CD4-positive, alpha-beta T cell treated with Interleukin-21 for 1 hour (primary cell): ENCODE data around the gene CYP2J2.
"Not testable (repeated sequence)": the region's sequence is repeated elsewhere in the genome, so short reads cannot be mapped to it uniquely, and the experiment has no call there.

Source experiments
- DNase-seq: peaks from one replicate; pipeline ENCODE4 v3.0.0-alpha.2; 2020

The CYP2J2 gene

GRCh38 chr1:59917785-59918180 lies 8.8 kb downstream of the CYP2J2 start:
- no peak for DNase-seq

DNA sequence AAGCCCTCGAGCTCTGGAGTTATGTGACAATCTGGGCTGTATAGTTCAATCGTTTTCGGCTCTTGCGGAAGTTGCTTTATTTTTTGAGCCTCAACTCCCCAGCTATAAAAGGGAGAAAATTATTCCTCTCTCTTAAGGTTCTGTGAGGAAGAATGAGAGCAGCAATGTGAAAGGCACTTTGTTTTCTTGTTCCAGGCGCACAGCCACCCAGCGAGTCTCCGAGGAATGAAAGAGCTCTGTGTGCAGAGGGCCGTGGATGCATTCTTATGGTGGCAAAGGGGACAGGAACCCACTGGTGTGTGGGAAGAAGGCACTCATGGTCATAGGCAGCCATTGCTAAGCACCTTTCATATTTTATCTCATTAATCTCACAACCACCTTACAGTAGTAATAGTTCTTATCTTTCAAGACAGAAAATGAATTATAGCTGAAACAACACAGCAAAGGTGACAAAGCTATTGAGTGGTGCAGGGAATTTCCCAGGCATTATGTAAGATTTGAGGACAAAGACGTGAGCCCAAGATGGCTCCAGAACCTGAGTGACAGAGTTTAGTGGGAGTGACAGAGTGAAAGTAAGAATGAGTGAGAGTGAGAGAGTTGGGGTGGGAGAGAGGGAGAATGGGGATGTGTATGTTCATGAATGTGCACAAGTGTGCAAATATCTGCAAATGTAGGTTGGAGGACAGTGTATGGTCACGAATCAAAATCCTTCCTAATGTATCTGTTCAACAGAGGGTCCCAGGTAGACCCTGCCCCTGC lies 9.4 kb downstream of the CYP2J2 start:
- no peak for DNase-seq

DNA sequence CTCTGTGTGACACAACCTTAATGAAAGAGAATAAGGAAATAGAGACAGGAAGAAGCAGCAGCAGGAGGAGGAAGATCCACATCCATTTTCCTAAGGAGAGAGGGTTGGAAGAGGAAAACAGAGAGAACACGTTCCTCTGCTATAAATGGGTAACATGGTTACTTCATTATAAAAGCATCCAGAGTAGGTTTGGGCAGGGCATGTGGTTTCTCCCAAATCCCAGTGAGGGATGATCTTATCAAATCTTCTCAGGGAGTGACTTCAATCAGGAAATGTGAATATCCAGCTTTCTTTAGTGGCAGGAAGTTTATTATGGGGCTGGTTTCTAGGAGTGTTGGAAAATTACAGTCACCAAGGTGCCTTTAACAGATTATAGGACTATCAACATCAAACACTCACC lies 11.1 kb downstream of the CYP2J2 start:
- no peak for DNase-seq

DNA sequence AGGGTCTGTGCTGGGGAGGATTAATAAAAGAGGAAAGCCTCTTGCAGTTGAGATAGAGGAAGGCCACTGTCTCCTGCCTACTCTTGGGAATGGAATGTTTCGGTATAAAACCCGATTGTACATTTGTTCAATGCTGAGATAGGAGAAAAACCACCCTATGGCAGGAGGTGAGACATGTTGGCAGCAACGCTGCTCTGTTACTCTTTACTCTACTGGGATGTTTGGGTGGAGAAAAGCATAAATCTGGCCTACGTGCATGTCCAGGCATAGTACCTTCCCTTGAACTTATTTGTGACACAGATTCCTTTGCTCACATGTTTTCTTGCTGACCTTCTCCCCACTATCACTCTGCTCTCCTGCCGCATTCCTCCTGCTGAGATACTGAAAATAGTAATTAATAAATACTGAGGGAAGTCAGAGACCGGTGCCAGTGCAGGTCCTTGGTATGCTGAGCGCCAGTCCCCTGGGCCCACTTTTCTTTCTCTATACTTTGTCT lies 11.7 kb downstream of the CYP2J2 start:
- not testable (repeated sequence) for DNase-seq

DNA sequence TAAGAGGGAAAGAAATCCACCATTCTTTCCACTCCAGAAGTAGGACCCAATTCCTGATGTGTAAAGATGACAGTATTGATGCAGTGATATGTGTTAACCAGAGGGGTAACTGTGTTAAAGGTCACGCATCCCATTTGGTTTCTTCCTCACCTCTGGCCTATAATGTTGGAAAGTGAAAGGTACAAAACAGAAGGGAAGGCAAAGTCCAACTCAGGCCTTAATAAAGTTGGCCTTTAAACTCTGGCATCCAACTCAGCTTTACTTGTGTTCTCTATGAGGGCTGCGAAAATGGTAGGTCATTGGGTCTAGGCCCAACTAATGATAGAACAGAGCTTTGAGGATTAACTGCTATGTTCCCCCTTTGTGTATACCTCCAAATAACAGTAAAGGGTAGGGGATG lies 17.9 kb downstream of the CYP2J2 start:
- DNase-seq: no peak

DNA sequence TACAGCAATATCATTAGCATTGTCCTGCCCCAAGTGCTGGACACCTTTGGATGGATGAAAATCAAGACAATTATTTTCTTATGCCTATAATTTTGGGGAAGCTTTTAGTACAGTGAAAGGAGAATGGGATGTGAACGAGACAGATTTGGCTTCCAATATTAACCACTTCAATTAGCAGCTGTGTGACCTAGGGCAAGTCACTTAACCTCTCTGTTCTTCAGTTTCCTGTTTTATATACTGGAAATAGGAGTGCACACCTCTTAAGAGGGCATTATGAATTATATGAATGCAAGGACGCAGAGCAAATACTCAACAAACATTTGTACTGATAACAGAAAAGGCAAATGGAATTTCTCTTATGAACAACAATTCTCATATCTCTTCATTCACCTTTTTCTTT lies 18.5 kb downstream of the CYP2J2 start:
- DNase-seq: no peak

- no peak for DNase-seq
These were observed 19.6 kb downstream of the CYP2J2 start for GRCh38 chr1:59906931-59907330.

- no peak for DNase-seq
These were observed 23.3 kb downstream of the CYP2J2 start for GRCh38 chr1:59903141-59903754.

GRCh38 chr1:59901770-59902388 lies 24.7 kb downstream of the CYP2J2 start:
- no peak for DNase-seq

GRCh38 chr1:59900640-59901039 lies 25.9 kb downstream of the CYP2J2 start:
- DNase-seq: no peak

- no peak for DNase-seq
These were observed 27.6 kb downstream of the CYP2J2 start for GRCh38 chr1:59898927-59899326.

DNA sequence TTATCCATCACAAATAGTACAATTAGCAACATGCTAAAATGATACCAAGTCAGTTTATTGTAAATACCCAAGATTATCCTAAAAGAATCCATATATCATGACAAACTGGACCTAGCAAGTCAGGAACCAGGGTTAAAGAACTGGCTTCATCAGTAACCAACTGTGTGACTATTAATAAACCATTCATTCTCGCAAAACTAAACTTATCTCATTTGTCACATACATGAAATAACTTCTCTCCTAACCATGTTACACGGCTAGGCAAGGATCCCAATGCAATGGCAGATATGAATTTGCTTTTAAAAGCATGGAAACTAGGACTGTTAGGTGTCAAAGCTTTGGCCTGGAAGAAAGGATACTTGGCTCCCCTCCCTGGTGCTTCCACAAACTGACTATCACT lies 29.4 kb downstream of the CYP2J2 start:
- DNase-seq: no peak

GRCh38 chr1:59892841-59893811 lies 33.4 kb downstream of the CYP2J2 start:
- DNase-seq: no peak

DNA sequence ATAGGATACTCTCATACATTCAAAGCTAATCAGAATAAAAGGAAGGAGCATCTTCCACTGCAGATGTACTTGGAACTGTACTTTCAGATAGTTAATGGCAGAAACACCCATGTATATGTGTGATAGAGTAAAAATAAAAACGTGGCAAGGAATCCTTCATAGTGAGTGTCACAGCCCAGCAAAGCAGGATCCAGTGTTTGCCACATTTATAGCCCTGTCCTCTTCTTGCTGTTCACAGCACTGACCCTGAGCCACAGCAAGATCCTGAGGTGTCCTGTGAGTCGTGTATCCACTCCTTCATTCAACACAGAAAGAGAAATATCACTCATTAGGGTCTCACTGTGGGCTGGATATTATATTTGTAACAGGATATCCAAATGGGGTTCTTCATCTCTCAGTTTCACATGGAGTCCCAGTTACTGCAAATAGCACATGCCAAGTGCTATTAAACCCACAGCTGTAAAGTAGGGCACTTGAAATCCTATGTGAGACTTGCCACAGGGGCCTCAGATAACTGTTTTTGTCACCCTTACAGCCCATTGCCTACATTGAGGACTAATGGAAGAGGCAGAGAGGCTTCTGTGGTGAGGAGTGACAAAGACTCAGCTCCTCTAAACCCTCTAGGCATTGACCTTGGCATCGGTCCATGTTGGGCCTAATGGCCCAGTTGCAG lies 41.3 kb downstream of the CYP2J2 start:
- DNase-seq: no peak

DNA sequence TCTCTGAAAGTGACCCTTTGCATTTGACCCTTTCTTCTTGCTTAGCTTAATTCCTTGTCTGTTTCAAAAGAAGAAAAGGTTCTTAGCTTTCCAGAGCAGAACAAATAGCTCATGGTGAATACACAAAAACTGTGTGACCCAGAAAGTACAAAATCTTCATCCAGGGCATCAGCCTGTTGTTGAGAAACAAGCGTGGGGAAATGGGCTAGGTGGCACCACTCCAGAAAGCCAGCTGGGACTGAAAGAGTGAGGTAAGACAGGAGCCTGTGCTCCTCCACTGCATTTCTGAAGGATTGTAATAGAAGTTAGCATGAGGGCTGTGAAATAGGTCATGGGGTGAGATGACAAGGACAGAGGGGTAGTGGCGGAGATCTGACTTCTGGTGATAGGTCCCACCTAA lies 45.8 kb downstream of the CYP2J2 start:
- no peak for DNase-seq

- no peak for DNase-seq
These were observed 46.5 kb downstream of the CYP2J2 start for GRCh38 chr1:59879996-59880505.

GRCh38 chr1:59879574-59879973 lies 47.0 kb downstream of the CYP2J2 start:
- DNase-seq: peak; percentile 36

DNA sequence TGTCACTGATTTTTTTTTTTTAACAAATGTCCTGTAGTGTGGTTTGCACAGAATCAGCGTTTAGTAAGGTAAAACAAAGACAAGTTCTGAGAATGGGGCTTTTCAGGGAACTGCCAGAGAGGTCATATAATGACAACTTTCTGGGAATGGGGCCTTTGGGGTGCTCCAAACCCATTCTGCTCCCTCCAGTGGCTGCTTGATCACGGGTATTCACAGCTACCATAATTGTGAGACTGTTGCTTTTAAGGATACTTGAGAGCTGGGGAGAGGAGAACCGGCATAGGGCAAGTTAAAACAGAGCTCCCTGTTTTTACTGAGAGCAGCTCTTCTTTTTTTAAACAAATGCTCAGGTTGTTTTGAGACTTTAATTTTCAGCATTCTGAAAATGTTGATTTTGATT lies 48.2 kb downstream of the CYP2J2 start:
- DNase-seq: no peak

DNA sequence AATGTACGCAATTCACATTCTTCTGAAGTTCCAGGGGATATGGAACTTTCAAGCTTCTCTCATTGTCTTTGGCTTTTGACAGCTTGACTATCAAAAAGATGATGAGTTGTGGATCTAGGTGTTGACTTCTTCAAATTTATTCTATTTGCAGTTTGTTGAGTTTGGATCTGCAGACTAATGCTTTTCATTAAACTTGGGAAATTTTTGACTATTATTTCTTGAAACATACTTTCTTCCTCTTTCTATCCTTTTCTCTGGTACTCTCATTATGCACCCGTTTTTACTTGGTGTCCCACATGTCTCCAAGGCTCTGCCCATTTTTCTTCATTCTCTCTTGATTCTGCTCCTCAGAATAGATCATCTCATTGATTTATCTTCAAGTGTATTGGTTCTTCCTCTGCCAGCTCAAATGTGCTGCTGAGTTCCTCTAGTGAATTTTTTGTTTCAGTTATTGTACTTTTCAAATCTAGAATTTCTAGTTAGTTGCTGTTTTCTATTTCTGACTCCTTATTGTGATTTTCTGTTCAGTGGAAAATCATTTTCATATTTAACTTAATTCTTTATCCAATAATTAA lies 49.4 kb downstream of the CYP2J2 start:
- no peak for DNase-seq

DNA sequence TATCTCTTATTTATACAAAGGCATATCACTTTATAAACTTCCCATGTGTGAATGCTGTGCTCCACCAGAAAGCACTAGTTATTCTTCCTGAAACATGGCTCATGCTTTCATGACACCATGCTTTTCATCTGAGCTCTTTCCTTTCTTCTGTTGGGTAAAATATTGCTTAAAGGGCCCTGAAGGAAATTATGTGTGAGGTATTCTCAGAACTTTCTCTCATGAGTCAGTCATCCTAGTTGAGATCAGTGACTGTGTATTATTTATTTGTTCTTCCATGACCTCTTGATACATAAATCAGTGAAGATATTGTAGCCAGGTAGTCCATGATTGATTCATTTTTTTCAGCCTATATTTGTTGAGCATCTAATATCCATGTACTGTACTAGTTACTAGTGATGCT lies 54.8 kb downstream of the CYP2J2 start:
- DNase-seq: no peak

DNA sequence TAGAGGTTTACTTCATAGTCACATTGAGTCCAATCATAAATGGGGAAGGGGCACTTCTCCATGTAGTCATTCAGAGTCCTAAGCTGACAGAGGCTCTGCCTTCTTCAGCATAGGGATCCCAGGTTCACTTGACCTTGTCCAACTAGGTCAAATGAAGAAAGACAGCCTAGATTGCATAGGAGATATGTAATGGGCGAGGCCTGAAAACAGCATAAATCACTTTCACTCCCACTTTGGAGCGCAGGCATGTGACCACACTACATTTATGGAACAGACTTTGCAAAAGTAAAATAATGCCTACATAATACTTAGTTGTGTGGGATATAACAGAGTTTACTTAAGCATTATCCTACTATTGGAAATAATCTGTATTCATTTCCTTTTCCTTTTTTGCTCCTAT lies 60.1 kb downstream of the CYP2J2 start:
- DNase-seq: no peak
